ENCODE data around the gene LARGE1.

Gene LARGE1

GRCh38 chr22:33848251-33848650 lies 72.0 kb downstream of the LARGE1 start:
- no peak overlapping the region for H3K4me2 ChIP-seq (ENCODE audit: low read length)
- peaks cover 23% of the 10 kb centered on the region for H3K4me1 ChIP-seq (ENCODE audit: insufficient read depth, low read length, severe bottlenecking)
- H3K27me3 ChIP-seq (ENCODE audit: insufficient read depth, low read length), result no peaks in the 10 kb centered on the region
- H3K9ac ChIP-seq (ENCODE audit: low read length), result no peak overlapping the region
- no peak overlapping the region for H3K27ac ChIP-seq (ENCODE audit: low read depth, low read length, poor library complexity, severe bottlenecking)
- H3K79me2 ChIP-seq (ENCODE audit: insufficient read depth, low read length), result no peaks in the 10 kb centered on the region
- no peak overlapping the region for H2AFZ ChIP-seq (ENCODE audit: low read length)
- no peaks in the 10 kb centered on the region for H4K20me1 ChIP-seq (ENCODE audit: insufficient read depth, low read length)
- no peaks in the 10 kb centered on the region for H3K9me2 ChIP-seq (ENCODE audit: low read depth, low read length)
- H3K9me3 ChIP-seq (ENCODE audit: low read length), result no peaks in the 10 kb centered on the region
- no peak overlapping the region for H3K4me3 ChIP-seq (ENCODE audit: low read depth, low read length, poor library complexity, severe bottlenecking)
- H3K36me3 ChIP-seq (ENCODE audit: insufficient read depth, low read length), result no peaks in the 10 kb centered on the region
- H3F3A ChIP-seq (ENCODE audit: insufficient read depth, low read length), result no peaks in the 10 kb centered on the region
- TF ChIP-seq EZH2 (IDR thresholded peaks at IDR 0.05; ENCODE audit: borderline replicate concordance, low read length), result no peak
- TF ChIP-seq, protein P1, sequence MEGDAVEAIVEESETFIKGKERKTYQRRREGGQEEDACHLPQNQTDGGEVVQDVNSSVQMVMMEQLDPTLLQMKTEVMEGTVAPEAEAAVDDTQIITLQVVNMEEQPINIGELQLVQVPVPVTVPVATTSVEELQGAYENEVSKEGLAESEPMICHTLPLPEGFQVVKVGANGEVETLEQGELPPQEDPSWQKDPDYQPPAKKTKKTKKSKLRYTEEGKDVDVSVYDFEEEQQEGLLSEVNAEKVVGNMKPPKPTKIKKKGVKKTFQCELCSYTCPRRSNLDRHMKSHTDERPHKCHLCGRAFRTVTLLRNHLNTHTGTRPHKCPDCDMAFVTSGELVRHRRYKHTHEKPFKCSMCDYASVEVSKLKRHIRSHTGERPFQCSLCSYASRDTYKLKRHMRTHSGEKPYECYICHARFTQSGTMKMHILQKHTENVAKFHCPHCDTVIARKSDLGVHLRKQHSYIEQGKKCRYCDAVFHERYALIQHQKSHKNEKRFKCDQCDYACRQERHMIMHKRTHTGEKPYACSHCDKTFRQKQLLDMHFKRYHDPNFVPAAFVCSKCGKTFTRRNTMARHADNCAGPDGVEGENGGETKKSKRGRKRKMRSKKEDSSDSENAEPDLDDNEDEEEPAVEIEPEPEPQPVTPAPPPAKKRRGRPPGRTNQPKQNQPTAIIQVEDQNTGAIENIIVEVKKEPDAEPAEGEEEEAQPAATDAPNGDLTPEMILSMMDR (IDR thresholded peaks at IDR 0.05; ENCODE audit: low read length), result no peak

GRCh38 chr22:33844273-33844672 lies 76.0 kb downstream of the LARGE1 start:
- H3K4me3 ChIP-seq (ENCODE audit: low read depth, low read length, poor library complexity, severe bottlenecking), result no peak overlapping the region
- no peak overlapping the region for H2AFZ ChIP-seq (ENCODE audit: low read length)
- no peaks in the 10 kb centered on the region for H3K9me3 ChIP-seq (ENCODE audit: low read length)
- no peaks in the 10 kb centered on the region for H3K9me2 ChIP-seq (ENCODE audit: low read depth, low read length)
- no peak overlapping the region for H3K9ac ChIP-seq (ENCODE audit: low read length)
- TF ChIP-seq, protein P1 (IDR thresholded peaks at IDR 0.05; ENCODE audit: low read length), result no peak
- TF ChIP-seq EZH2 (IDR thresholded peaks at IDR 0.05; ENCODE audit: borderline replicate concordance, low read length), result no peak
- H3K79me2 ChIP-seq (ENCODE audit: insufficient read depth, low read length), result no peaks in the 10 kb centered on the region
- no peaks in the 10 kb centered on the region for H3K36me3 ChIP-seq (ENCODE audit: insufficient read depth, low read length)
- H3K27ac ChIP-seq (ENCODE audit: low read depth, low read length, poor library complexity, severe bottlenecking), result peak overlapping the region; percentile 97
- peaks cover 6% of the 10 kb centered on the region; the same call in 1 of the 2 replicates for H3F3A ChIP-seq (ENCODE audit: insufficient read depth, low read length)
- no peak overlapping the region; the same call in 1 of the 2 replicates for H3K4me2 ChIP-seq (ENCODE audit: low read length)
- H4K20me1 ChIP-seq (ENCODE audit: insufficient read depth, low read length), result no peaks in the 10 kb centered on the region
- peaks cover 52% of the 10 kb centered on the region for H3K4me1 ChIP-seq (ENCODE audit: insufficient read depth, low read length, severe bottlenecking)
- H3K27me3 ChIP-seq (ENCODE audit: insufficient read depth, low read length), result no peaks in the 10 kb centered on the region

DNA sequence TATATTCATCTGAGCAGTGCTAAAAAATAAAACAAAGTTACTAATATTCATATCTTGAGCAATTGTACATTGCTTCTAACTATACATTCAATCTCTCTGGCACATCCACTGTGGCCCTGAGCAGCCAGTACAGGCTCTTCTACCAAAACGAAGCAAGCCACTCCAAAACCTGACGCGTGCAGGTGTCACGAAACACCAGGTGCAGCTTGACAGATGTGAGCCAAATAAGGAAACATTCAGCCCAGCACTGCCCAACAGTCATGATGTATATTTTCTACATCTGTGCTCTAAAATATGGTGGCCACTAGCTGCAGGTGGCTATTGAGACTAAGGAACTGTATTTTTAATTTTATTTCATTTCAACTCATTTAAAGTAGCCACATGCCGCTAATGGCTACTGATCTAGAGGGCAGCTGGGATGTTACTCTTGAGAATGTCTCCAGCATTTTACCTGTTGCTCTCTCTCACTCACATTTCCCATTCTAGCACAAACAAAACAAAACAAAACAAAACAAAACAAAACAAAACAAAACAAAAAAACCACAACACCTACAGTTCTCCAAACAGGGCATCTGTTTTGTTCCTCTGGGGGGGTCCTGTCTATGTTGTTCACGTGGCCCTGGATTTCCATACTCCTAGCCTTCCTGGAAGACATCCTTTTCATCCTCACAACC lies 77.7 kb downstream of the LARGE1 start:
- Histone ChIP-seq H2AFZ (ENCODE audit: low read length) (no peak overlapping the region), H3F3A (ENCODE audit: insufficient read depth, low read length) (peaks cover 6% of the 10 kb centered on the region; the same call in 1 of the 2 replicates), H3K79me2 (ENCODE audit: insufficient read depth, low read length) (no peaks in the 10 kb centered on the region), H3K9me3 (ENCODE audit: low read length) (no peaks in the 10 kb centered on the region), H3K4me3 (ENCODE audit: low read depth, low read length, poor library complexity, severe bottlenecking) (no peak overlapping the region), H3K4me2 (ENCODE audit: low read length) (peak overlapping the region; percentile 76), H3K36me3 (ENCODE audit: insufficient read depth, low read length) (no peaks in the 10 kb centered on the region), H3K9ac (ENCODE audit: low read length) (peak overlapping the region; percentile 64), H3K27ac (ENCODE audit: low read depth, low read length, poor library complexity, severe bottlenecking) (peak overlapping the region; percentile 97), H3K4me1 (ENCODE audit: insufficient read depth, low read length, severe bottlenecking) (peaks cover 53% of the 10 kb centered on the region), H3K27me3 (ENCODE audit: insufficient read depth, low read length) (no peaks in the 10 kb centered on the region), H3K9me2 (ENCODE audit: low read depth, low read length) (no peaks in the 10 kb centered on the region), H4K20me1 (ENCODE audit: insufficient read depth, low read length) (no peaks in the 10 kb centered on the region)
- TF ChIP-seq EZH2 (IDR thresholded peaks at IDR 0.05; ENCODE audit: borderline replicate concordance, low read length), result no peak
- TF ChIP-seq, protein P1 (IDR thresholded peaks at IDR 0.05; ENCODE audit: low read length), result no peak
